ENCODE data around the gene PRKRA. TPM values are rescaled to one million over a fixed set of nuclear protein-coding genes. Genes with fewer than 3 reads are reported as not detected.

Gene PRKRA
- polyA plus RNA-seq, 1 of the 3 experiments (the other 2 are of a cell fraction), result 44.3 TPM

- ChIA-PET POLR2A (no interaction called here), CTCF (interaction anchor here (1.6 to 3.0 kb wide), 3 partner anchors 9 to 315 kb away, joined by 3 to 12 read pairs (median 9); partner anchors contain the start of gene RBM45)
- no peaks in the 10 kb centered on the region for H3K27me3 ChIP-seq (ENCODE audit: insufficient read depth)
- no peak overlapping the region for H3K27ac ChIP-seq (ENCODE audit: low read depth in 2 of 2, low read length in 1 of 2)
- no peak overlapping the region for H3K4me3 ChIP-seq (ENCODE audit: low read depth in 2 of 2, low read length in 1 of 2)
- 92% methylated on average over 2 of the region's 2 CpGs for WGBS (ENCODE audit: low lambda C conversion rate)
- H3K79me2 ChIP-seq (ENCODE audit: insufficient read depth), result peaks cover 29% of the 10 kb centered on the region
- no peaks in the 10 kb centered on the region for H3K9me3 ChIP-seq
- no peak for TF ChIP-seq TAF1 (IDR thresholded peaks at IDR 0.05; ENCODE audit: borderline replicate concordance, low read depth, low read length)
- TF ChIP-seq FOSL2 (IDR thresholded peaks at IDR 0.05; ENCODE audit: borderline replicate concordance, low read depth), result no peak
- no peak for TF ChIP-seq CHD2 (IDR thresholded peaks at IDR 0.05; ENCODE audit: low read length, partially characterized antibody)
- TF ChIP-seq MXI1 (IDR thresholded peaks at IDR 0.05; ENCODE audit: low read depth, low read length), result no peak
- no peak for TF ChIP-seq RXRA (IDR thresholded peaks at IDR 0.05; ENCODE audit: borderline replicate concordance, low read depth)
- TF ChIP-seq YY1 (IDR thresholded peaks at IDR 0.05; ENCODE audit: low read depth), result no peak
- TF ChIP-seq GATA2 (CRISPR knock-in tag; IDR thresholded peaks at IDR 0.05), result no peak
- no peak for TF ChIP-seq GABPA (IDR thresholded peaks at IDR 0.05; ENCODE audit: low read depth)
- no peak for TF ChIP-seq PBX3 (IDR thresholded peaks at IDR 0.05)
- no peak for TF ChIP-seq JUND (IDR thresholded peaks at IDR 0.05)
- no peak for TF ChIP-seq RCOR1 (IDR thresholded peaks at IDR 0.05; ENCODE audit: low read length)
- TF ChIP-seq NRF1 (IDR thresholded peaks at IDR 0.05; ENCODE audit: low read depth, low read length), result no peak
- TF ChIP-seq SIN3A (IDR thresholded peaks at IDR 0.05; ENCODE audit: borderline replicate concordance, low read depth, low read length), result no peak
- no peak for TF ChIP-seq MEF2A (IDR thresholded peaks at IDR 0.05; ENCODE audit: borderline replicate concordance, low read depth)
- H3K4me2 ChIP-seq, result no peak overlapping the region
- no peaks in the 10 kb centered on the region for H4K20me1 ChIP-seq (ENCODE audit: insufficient read depth)
- H3K36me3 ChIP-seq (replicated peaks in 1 of 2; ENCODE audit: control insufficient read depth in 1 of 2, insufficient read depth in 2 of 2, low read length in 1 of 2), result peaks cover 38 to 41% of the 10 kb centered on the region in 2 experiments
- no peaks in the 10 kb centered on the region for H3K4me1 ChIP-seq (ENCODE audit: control insufficient read depth in 1 of 2, insufficient read depth in 2 of 2, low read depth in 1 of 2, low read length in 1 of 2)
- H3F3A ChIP-seq (replicated peaks; ENCODE audit: insufficient read depth), result peaks cover 3% of the 10 kb centered on the region
- no peak overlapping the region for H3K9ac ChIP-seq
- no peak for DNase-seq
- H3K9me2 ChIP-seq, result no peaks in the 10 kb centered on the region
- no peak overlapping the region for H2AFZ ChIP-seq (ENCODE audit: low read depth)
These were observed 23.5 kb downstream of the PRKRA start for GRCh38 chr2:178427458-178427857.

GRCh38 chr2:178426388-178426787 is 24.6 kb downstream of the PRKRA start:
- Histone ChIP-seq H4K20me1 (ENCODE audit: insufficient read depth) (no peaks in the 10 kb centered on the region), H3K27me3 (ENCODE audit: insufficient read depth) (no peaks in the 10 kb centered on the region), H2AFZ (ENCODE audit: low read depth) (no peak overlapping the region), H3K4me2 (no peak overlapping the region), H3K9me3 (no peaks in the 10 kb centered on the region), H3K27ac (ENCODE audit: low read depth in 2 of 2, low read length in 1 of 2) (no peak overlapping the region), H3K36me3 (replicated peaks in 1 of 2; ENCODE audit: control insufficient read depth in 1 of 2, insufficient read depth in 2 of 2, low read length in 1 of 2) (peaks cover 27 to 36% of the 10 kb centered on the region in 2 experiments), H3F3A (replicated peaks; ENCODE audit: insufficient read depth) (peaks cover 3% of the 10 kb centered on the region), H3K4me1 (ENCODE audit: control insufficient read depth in 1 of 2, insufficient read depth in 2 of 2, low read depth in 1 of 2, low read length in 1 of 2) (no peaks in the 10 kb centered on the region), H3K9me2 (no peaks in the 10 kb centered on the region), H3K9ac (no peak overlapping the region), H3K4me3 (ENCODE audit: low read depth in 2 of 2, low read length in 1 of 2) (no peak overlapping the region; a peak in 1 of 4 replicates), H3K79me2 (ENCODE audit: insufficient read depth) (peaks cover 30% of the 10 kb centered on the region)
- WGBS (ENCODE audit: low lambda C conversion rate), result 86% methylated on average over 3 of the region's 3 CpGs
- no peak for DNase-seq
- ChIA-PET POLR2A (no interaction called here), CTCF (interaction anchor here (0.6 to 3.0 kb wide), 2 partner anchors 12 to 177 kb away, joined by 5 to 12 read pairs; no protein-coding TSS in a partner anchor)
- TF ChIP-seq NFIC (IDR thresholded peaks at IDR 0.05; ENCODE audit: borderline replicate concordance) (0 out of 2 replicates have a peak, but pooled peaks have one; percentile 11), EZH2phosphoT487 (IDR thresholded peaks at IDR 0.05; ENCODE audit: borderline replicate concordance, low read depth) (no peak), TCF12 (IDR thresholded peaks at IDR 0.05) (0 out of 2 replicates have a peak, but pooled peaks have one; percentile 9)

Data from SK-N-SH (cell line).